Measurements from ENCODE around the gene HNRNPUL2. TPM values are rescaled to one million over a fixed set of nuclear protein-coding genes. Genes with fewer than 3 reads are reported as not detected.

HNRNPUL2 gene
- total and polyA plus RNA-seq, 9 of the 15 experiments (the other 6 are each of a cell fraction or from before 2014, with no cell fraction given) = 0.89 to 44.3 (median 15.2) TPM

DNA sequence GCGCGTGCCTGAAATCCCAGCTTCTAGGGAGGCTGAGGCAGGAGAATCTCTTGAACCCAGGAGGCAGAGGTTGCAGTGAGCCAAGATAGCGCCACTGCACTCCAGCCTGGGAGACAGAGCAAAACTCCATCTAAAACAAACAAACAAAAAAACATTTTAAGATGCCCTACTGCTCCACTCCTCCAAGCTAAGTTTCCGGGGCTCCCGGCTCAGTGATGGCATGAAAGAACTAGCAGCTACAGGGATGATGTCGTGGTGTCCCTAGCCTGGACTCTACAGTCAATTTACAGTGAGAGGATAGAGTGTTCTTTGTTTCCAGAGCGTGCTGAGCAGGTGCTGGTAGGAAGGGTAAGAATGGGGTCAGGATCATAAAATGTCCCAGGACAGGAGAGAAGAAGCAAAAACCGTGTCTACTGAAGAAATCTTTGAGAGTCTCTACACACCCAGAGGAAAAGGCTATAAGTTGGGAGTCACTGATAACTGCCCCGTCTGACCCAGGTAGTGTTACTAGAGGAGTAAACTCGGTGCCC, 27.9 kb upstream of the HNRNPUL2 start:
- Histone ChIP-seq H3K4me3 (peak overlapping the region; percentile 63; the same call in 1 of the 2 replicates), H3K9ac (ENCODE audit: insufficient read depth in 1 of 2, low read depth in 2 of 2, low read length in 2 of 2) (peak overlapping the region in 1 of 2 experiments; percentile 15; a peak in 1 of 4 replicates), H2AFZ (ENCODE audit: low read depth, low read length) (peak overlapping the region; percentile 71), H3K4me1 (replicated peaks in 1 of 2; ENCODE audit: control insufficient read depth in 2 of 2, insufficient read depth in 2 of 2, low read length in 2 of 2) (peaks cover 14 to 28% of the 10 kb centered on the region in 2 experiments; a peak in 4 of 5 replicates), H3K27ac (ENCODE audit: extremely low read depth, low read depth, low read length) (no peak overlapping the region), H3K27me3 (ENCODE audit: control insufficient read depth in 2 of 2, insufficient read depth in 2 of 2, low read length in 2 of 2) (no peaks in the 10 kb centered on the region), H3K36me3 (ENCODE audit: control insufficient read depth, insufficient read depth, low read length) (peaks cover 17% of the 10 kb centered on the region; the same call in 1 of the 3 replicates), H3K9me3 (replicated peaks; ENCODE audit: control insufficient read depth, insufficient read depth, low read depth, low read length) (no peaks in the 10 kb centered on the region), H4K20me1 (replicated peaks; ENCODE audit: control insufficient read depth, insufficient read depth, low read length) (no peaks in the 10 kb centered on the region), H3K79me2 (ENCODE audit: control insufficient read depth, insufficient read depth, low read length) (peaks cover 22% of the 10 kb centered on the region), H3K4me2 (ENCODE audit: insufficient read depth, low read length) (peak overlapping the region; percentile 94), H3K9me1 (ENCODE audit: control insufficient read depth, insufficient read depth, low read length) (no peaks in the 10 kb centered on the region)
- intact Hi-C loops (cut with micrococcal nuclease) (no loop called here), in situ Hi-C loops (cut with MboI) (no loop called here)
- CTCF ChIA-PET (ENCODE audit: low intra/inter-chr PET ratio) = no interaction called here
- FAIRE-seq (no peak), ATAC-seq (no peak), DNase-seq (ENCODE audit: extremely low read depth in 1 of 4, low spot score in 3 of 4) (no peak)
- POLR2A ChIA-PET = interaction anchor here (1.5 to 2.7 kb wide), 7 partner anchors 9 to 100 kb away, joined by 5 to 27 read pairs (median 12); partner anchors contain the start of genes BSCL2, C11orf98, CSKMT and GNG3
- no TSS peak for BruUV-seq (replicated peaks)
- WGBS (ENCODE audit: insufficient coverage, low coverage, missing lambda C conversion rate) = 58% methylated on average over 10 of the region's 10 CpGs
- TF ChIP-seq, protein P1, sequence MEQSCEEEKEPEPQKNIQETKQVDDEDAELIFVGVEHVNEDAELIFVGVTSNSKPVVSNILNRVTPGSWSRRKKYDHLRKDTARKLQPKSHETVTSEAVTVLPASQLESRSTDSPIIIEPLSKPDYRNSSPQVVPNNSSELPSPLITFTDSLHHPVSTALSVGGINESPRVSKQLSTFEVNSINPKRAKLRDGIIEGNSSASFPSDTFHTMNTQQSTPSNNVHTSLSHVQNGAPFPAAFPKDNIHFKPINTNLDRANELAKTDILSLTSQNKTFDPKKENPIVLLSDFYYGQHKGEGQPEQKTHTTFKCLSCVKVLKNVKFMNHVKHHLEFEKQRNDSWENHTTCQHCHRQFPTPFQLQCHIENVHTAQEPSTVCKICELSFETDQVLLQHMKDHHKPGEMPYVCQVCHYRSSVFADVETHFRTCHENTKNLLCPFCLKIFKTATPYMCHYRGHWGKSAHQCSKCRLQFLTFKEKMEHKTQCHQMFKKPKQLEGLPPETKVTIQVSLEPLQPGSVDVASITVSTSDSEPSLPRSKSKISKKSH (CRISPR knock-in tag; IDR thresholded peaks at IDR 0.05) = no peak
- no peak for TF ChIP-seq ZNF444 (CRISPR knock-in tag; IDR thresholded peaks at IDR 0.05)
- TF ChIP-seq, protein P2, sequence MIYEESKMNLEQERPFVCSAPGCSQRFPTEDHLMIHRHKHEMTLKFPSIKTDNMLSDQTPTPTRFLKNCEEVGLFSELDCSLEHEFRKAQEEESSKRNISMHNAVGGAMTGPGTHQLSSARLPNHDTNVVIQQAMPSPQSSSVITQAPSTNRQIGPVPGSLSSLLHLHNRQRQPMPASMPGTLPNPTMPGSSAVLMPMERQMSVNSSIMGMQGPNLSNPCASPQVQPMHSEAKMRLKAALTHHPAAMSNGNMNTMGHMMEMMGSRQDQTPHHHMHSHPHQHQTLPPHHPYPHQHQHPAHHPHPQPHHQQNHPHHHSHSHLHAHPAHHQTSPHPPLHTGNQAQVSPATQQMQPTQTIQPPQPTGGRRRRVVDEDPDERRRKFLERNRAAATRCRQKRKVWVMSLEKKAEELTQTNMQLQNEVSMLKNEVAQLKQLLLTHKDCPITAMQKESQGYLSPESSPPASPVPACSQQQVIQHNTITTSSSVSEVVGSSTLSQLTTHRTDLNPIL (CRISPR knock-in tag; IDR thresholded peaks at IDR 0.05) = no peak
- TF ChIP-seq, protein P3, sequence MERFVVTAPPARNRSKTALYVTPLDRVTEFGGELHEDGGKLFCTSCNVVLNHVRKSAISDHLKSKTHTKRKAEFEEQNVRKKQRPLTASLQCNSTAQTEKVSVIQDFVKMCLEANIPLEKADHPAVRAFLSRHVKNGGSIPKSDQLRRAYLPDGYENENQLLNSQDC (CRISPR knock-in tag; IDR thresholded peaks at IDR 0.05) = no peak
- TF ChIP-seq SMC3 (conservative IDR thresholded peaks at IDR 0.05; ENCODE audit: insufficient read depth, low read depth, low read length) = no peak
- TF ChIP-seq ZNF583 (CRISPR knock-in tag; IDR thresholded peaks at IDR 0.05) = no peak
- no peak for TF ChIP-seq ZBED1 (IDR thresholded peaks at IDR 0.05)
- no peak for TF ChIP-seq TOE1 (IDR thresholded peaks at IDR 0.05; ENCODE audit: borderline replicate concordance)
- no peak for TF ChIP-seq TOE1 (CRISPR knock-in tag; IDR thresholded peaks at IDR 0.05; ENCODE audit: borderline replicate concordance, low read depth)
- TF ChIP-seq ELF1 (tag; IDR thresholded peaks at IDR 0.05) = no peak
- TF ChIP-seq BRD4 (IDR thresholded peaks at IDR 0.05) = no peak
- no peak for TF ChIP-seq TCFL5 (CRISPR knock-in tag; conservative IDR thresholded peaks at IDR 0.05)
- TF ChIP-seq, protein P4, sequence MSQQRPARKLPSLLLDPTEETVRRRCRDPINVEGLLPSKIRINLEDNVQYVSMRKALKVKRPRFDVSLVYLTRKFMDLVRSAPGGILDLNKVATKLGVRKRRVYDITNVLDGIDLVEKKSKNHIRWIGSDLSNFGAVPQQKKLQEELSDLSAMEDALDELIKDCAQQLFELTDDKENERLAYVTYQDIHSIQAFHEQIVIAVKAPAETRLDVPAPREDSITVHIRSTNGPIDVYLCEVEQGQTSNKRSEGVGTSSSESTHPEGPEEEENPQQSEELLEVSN (IDR thresholded peaks at IDR 0.05; ENCODE audit: borderline replicate concordance in 1 of 2, extremely low read depth in 1 of 2, insufficient read depth in 1 of 2, insufficient read length in 1 of 2, low read depth in 1 of 2, low read length in 1 of 2, poor library complexity in 1 of 2, severe bottlenecking in 1 of 2) = no peak
- TF ChIP-seq, protein P5, sequence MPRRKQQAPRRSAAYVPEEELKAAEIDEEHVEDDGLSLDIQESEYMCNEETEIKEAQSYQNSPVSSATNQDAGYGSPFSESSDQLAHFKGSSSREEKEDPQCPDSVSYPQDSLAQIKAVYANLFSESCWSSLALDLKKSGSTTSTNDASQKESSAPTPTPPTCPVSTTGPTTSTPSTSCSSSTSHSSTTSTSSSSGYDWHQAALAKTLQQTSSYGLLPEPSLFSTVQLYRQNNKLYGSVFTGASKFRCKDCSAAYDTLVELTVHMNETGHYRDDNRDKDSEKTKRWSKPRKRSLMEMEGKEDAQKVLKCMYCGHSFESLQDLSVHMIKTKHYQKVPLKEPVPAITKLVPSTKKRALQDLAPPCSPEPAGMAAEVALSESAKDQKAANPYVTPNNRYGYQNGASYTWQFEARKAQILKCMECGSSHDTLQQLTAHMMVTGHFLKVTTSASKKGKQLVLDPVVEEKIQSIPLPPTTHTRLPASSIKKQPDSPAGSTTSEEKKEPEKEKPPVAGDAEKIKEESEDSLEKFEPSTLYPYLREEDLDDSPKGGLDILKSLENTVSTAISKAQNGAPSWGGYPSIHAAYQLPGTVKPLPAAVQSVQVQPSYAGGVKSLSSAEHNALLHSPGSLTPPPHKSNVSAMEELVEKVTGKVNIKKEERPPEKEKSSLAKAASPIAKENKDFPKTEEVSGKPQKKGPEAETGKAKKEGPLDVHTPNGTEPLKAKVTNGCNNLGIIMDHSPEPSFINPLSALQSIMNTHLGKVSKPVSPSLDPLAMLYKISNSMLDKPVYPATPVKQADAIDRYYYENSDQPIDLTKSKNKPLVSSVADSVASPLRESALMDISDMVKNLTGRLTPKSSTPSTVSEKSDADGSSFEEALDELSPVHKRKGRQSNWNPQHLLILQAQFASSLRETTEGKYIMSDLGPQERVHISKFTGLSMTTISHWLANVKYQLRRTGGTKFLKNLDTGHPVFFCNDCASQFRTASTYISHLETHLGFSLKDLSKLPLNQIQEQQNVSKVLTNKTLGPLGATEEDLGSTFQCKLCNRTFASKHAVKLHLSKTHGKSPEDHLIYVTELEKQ (CRISPR knock-in tag; IDR thresholded peaks at IDR 0.05) = no peak
